ENCODE results near the gene COL11A2.

COL11A2 gene

GRCh38 chr6:33217681-33218080 is 25.4 kb upstream of the COL11A2 start:
- POLR2A ChIA-PET = no interaction called here
- H3K4me3 ChIP-seq (ENCODE audit: low read depth, low read length) = no peak overlapping the region
- no peak for TF ChIP-seq CTCF (IDR thresholded peaks at IDR 0.05; ENCODE audit: insufficient read depth, low read length, missing control alignments)
- no peak for DNase-seq (ENCODE audit: low read depth, low spot score)
- CTCF ChIA-PET = interaction anchor here (1.7 kb wide), 1 partner anchor 233 kb away, joined by 3 read pairs; no protein-coding TSS in a partner anchor

DNA sequence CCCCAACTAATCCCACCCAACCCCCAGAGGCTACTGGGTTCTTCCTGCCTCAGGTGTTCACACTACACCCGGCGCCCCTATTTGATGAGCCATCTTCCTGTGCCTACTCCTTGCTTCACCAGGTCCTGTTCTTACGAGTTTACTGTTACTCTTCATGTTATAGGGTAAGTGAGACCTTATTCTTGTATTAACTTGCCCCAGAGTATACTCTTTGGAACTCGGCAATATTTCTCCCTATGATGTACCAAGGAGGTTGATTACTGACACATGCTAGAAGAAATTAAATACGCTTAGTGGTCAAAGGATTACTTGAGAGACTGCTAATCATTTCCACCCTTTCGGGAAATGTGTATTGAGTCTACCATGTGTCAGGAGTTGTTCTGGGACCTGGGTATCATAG is 25.0 kb upstream of the COL11A2 start:
- ChIA-PET CTCF (interaction anchor here (1.0 to 1.7 kb wide), 2 partner anchors 30 to 232 kb away, joined by 3 read pairs; no protein-coding TSS in a partner anchor), POLR2A (no interaction called here)
- TF ChIP-seq CTCF (IDR thresholded peaks at IDR 0.05; ENCODE audit: insufficient read depth, low read length, missing control alignments) = no peak
- H3K4me3 ChIP-seq (ENCODE audit: low read depth, low read length) = no peak overlapping the region
- DNase-seq (ENCODE audit: low read depth, low spot score) = no peak

DNA sequence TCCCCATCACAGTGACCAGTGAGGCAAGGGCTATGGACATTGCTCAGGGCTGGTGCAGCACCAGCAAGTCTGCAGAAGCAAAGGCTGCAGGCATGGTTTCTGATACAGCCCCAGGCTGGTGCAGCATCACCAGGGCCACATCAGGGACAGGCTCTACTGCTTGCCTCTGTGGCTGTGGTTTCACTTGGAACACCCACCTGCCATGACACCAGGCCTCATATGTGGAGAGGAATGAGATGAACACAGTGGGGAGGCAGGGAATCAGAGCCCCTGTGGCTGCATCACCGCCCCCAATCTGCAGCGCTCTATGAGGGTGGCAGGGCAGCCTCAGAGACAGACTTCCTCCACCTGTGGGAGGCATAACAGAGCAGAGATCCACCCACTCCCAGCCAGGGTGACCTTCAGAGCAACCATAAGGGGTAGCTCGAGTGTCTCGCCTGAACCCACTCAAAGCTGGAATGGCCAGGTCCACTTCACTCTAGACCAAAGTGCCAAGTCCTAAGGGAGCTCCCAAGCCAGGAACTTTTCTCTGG is 23.9 kb upstream of the COL11A2 start:
- DNase-seq (ENCODE audit: low read depth, low spot score) = no peak
- no peak for TF ChIP-seq CTCF (IDR thresholded peaks at IDR 0.05; ENCODE audit: insufficient read depth, low read length, missing control alignments)
- ChIA-PET POLR2A (no interaction called here), CTCF (interaction anchor here (1.0 kb wide), 1 partner anchor 32 kb away, joined by 3 read pairs; no protein-coding TSS in a partner anchor)
- H3K4me3 ChIP-seq (ENCODE audit: low read depth, low read length) = no peak overlapping the region

GRCh38 chr6:33215271-33216116 is 23.2 kb upstream of the COL11A2 start:
- no peak for DNase-seq (ENCODE audit: low read depth, low spot score)
- CTCF ChIA-PET = no interaction called here
- H3K4me3 ChIP-seq (ENCODE audit: low read depth, low read length) = no peak overlapping the region
- no peak for TF ChIP-seq CTCF (IDR thresholded peaks at IDR 0.05; ENCODE audit: insufficient read depth, low read length, missing control alignments)
- POLR2A ChIA-PET = no interaction called here

DNA sequence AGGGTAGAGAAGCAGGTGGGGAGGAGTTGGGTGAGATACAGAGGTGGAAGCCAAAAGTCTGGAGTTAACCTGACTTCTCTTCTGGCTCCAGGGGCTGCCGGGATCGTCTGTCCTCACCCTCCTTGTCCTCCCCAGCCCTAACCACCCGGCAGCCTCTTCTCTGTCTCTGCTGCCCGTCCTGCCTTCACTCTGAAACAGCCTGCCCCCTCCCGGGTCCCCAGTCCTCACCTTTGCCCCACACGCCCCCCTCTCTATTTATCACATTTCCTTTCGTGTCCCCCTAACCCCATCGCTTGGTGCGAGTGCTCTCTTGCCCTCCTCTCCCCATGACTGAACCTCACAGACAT is 21.7 kb upstream of the COL11A2 start:
- CTCF ChIA-PET = interaction anchor here (6.0 kb wide), 1 partner anchor 36 kb away, joined by 36 read pairs; no protein-coding TSS in a partner anchor
- TF ChIP-seq CTCF (IDR thresholded peaks at IDR 0.05; ENCODE audit: insufficient read depth, low read length, missing control alignments) = no peak
- peak overlapping the region; percentile 62 for H3K4me3 ChIP-seq (ENCODE audit: low read depth, low read length)
- POLR2A ChIA-PET = no interaction called here
- DNase-seq (ENCODE audit: low read depth, low spot score) = no peak
